ENCODE results near the gene GHRL.
"Not testable (repeated sequence)": the region's sequence is repeated elsewhere in the genome, so short reads cannot be mapped to it uniquely, and the experiment has no call there.

Gene GHRL

DNA sequence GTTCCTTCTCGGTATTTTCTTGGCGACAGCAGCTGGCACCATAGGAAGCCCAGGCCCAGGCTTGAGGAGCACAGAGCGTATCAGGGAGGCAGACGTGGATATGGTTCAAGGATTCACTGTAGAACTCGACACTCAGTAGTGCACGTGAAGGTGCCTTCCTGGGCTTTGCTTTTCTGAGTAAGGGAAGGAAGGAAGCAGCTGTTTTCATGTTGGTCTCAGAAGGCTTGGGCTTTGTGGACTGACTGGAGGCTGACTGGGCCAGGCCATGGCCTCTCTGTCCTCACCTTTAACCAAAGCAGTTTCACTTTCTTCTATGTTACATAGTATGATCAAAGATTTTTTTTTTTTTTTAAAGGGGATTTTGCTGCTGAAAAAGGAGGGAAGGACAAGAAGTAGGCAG is 6.9 kb upstream of the GHRL start:
- no peaks in the 10 kb centered on the region for H3K27me3 ChIP-seq (ENCODE audit: control insufficient read depth, insufficient read depth, low read length)
- no peak overlapping the region for H3K4me2 ChIP-seq (ENCODE audit: low read length)
- H3K36me3 ChIP-seq (ENCODE audit: control insufficient read depth, insufficient read depth, low read length), result no peaks in the 10 kb centered on the region
- H3K9ac ChIP-seq, result no peak overlapping the region
- TF ChIP-seq, protein P1, sequence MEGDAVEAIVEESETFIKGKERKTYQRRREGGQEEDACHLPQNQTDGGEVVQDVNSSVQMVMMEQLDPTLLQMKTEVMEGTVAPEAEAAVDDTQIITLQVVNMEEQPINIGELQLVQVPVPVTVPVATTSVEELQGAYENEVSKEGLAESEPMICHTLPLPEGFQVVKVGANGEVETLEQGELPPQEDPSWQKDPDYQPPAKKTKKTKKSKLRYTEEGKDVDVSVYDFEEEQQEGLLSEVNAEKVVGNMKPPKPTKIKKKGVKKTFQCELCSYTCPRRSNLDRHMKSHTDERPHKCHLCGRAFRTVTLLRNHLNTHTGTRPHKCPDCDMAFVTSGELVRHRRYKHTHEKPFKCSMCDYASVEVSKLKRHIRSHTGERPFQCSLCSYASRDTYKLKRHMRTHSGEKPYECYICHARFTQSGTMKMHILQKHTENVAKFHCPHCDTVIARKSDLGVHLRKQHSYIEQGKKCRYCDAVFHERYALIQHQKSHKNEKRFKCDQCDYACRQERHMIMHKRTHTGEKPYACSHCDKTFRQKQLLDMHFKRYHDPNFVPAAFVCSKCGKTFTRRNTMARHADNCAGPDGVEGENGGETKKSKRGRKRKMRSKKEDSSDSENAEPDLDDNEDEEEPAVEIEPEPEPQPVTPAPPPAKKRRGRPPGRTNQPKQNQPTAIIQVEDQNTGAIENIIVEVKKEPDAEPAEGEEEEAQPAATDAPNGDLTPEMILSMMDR (IDR thresholded peaks at IDR 0.05), result no peak
- no peaks in the 10 kb centered on the region for H3K9me3 ChIP-seq (ENCODE audit: control insufficient read depth, low read length)
- H3K4me3 ChIP-seq (ENCODE audit: low read depth, low read length), result no peak overlapping the region
- H3K27ac ChIP-seq, result no peak overlapping the region
- H3K4me1 ChIP-seq, result no peaks in the 10 kb centered on the region
- no peaks in the 10 kb centered on the region for H3K79me2 ChIP-seq
- H2AFZ ChIP-seq, result no peak overlapping the region

DNA sequence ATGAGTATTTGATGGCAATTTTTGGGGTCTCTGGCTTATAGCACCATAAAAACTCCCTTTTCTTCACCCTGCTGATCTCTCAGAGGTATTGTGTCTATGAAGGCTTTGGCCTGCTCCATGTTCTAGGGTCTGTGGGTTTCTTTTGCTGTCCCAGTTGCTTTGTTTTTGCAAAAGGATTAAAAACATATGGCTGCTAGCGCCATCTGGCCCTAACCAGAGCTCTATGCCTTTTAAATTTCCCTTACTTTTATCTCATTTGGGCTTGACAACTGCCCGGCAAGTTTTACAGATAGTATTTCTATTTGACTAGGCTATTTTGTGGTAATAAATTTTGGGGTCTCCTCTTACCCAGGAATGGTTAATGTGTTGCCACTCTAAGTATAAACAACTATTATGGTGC is 6.4 kb upstream of the GHRL start:
- TF ChIP-seq, protein P1 (IDR thresholded peaks at IDR 0.05), result no peak

DNA sequence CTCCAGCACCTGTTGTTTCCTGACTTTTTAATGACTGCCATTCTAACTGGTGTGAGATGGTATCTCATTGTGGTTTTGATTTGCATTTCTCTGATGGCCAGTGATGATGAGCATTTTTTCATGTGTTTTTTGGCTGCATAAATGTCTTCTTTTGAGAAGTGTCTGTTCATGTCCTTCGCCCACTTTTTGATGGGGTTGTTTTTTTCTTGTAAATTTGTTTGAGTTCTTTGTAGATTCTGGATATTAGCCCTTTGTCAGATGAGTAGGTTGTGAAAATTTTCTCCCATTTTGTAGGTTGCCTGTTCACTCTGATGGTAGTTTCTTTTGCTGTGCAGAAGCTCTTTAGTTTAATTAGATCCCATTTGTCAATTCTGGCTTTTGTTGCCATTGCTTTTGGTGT is 5.3 kb upstream of the GHRL start:
- H3K27me3 ChIP-seq (ENCODE audit: control insufficient read depth, insufficient read depth, low read length); H3K4me3 ChIP-seq (ENCODE audit: low read depth, low read length); H2AFZ ChIP-seq; H3K4me2 ChIP-seq (ENCODE audit: low read length); H3K36me3 ChIP-seq (ENCODE audit: control insufficient read depth, insufficient read depth, low read length); H3K79me2 ChIP-seq; H3K27ac ChIP-seq; H3K9me3 ChIP-seq (ENCODE audit: control insufficient read depth, low read length); H3K4me1 ChIP-seq; H3K9ac ChIP-seq: not testable (repeated sequence)

More for the DNA sequence above, 6.4 kb upstream of the GHRL start:
- no peaks in the 10 kb centered on the region for H3K36me3 ChIP-seq (ENCODE audit: control insufficient read depth, insufficient read depth, low read length)
- H3K9me3 ChIP-seq (ENCODE audit: control insufficient read depth, low read length), result no peaks in the 10 kb centered on the region
- H3K4me3 ChIP-seq (ENCODE audit: low read depth, low read length), result no peak overlapping the region
- no peaks in the 10 kb centered on the region for H3K27me3 ChIP-seq (ENCODE audit: control insufficient read depth, insufficient read depth, low read length)
- H3K4me2 ChIP-seq (ENCODE audit: low read length), result no peak overlapping the region
- H2AFZ ChIP-seq, result no peak overlapping the region
- no peaks in the 10 kb centered on the region for H3K79me2 ChIP-seq
- no peaks in the 10 kb centered on the region for H3K4me1 ChIP-seq
- no peak overlapping the region for H3K9ac ChIP-seq
- H3K27ac ChIP-seq, result no peak overlapping the region

DNA sequence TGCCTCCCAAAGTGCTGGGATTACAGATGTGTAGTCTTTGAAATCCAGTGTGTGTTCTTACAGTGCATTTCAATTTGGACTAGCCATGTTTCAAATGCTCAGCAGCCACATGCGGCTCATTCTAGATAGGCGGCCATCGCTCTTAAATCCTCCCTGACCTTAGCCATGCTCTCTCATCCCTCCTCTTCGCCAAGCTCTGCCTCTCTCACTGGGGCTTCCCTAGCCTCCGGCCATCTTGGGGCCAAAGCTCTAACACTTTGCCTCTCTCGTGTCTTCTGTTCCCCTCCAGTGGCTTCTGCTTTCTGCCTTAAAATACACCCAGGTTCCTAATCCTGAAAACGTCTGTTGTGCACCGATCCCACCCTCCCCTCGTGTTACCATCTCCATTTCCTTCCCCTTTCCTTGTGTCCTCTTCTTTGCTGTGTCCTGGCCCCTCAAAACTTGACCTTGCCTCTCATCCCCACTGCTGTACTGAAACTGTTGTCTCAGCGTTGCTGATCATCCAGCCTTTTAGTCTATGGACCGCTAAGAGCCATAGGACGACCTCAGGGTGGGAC is 1.4 kb upstream of the GHRL start:
- Histone ChIP-seq H3K79me2 (no peaks in the 10 kb centered on the region), H3K9me3 (ENCODE audit: control insufficient read depth, low read length) (no peaks in the 10 kb centered on the region), H3K9ac (no peak overlapping the region), H3K27me3 (ENCODE audit: control insufficient read depth, insufficient read depth, low read length) (no peaks in the 10 kb centered on the region), H3K4me3 (ENCODE audit: low read depth, low read length) (no peak overlapping the region), H3K27ac (no peak overlapping the region), H2AFZ (no peak overlapping the region), H3K4me1 (no peaks in the 10 kb centered on the region), H3K4me2 (ENCODE audit: low read length) (no peak overlapping the region), H3K36me3 (ENCODE audit: control insufficient read depth, insufficient read depth, low read length) (no peaks in the 10 kb centered on the region)
- TF ChIP-seq, protein P1 (IDR thresholded peaks at IDR 0.05), result no peak

DNA sequence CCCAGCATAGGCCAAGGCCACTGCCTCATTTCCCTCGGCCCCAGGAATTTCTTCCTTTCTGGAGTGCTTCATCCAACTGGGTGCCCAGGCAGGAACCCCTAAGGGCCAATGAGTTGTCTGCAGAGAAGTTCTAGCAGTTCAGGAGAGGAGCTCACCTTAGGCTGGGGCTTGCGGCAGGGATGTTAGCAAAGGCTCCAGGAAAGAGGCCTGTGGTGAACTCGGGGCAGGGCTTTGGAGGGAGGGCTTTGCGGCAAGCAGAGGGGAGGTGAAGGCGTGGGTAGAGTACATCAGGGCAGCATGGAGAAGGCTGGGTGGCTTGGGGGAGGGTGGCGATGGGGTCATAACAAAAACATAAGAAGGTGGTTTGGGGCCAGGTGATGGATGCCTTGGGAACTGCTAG is 1.1 kb downstream of the GHRL start:
- H3K9me3 ChIP-seq (ENCODE audit: control insufficient read depth, low read length), result no peaks in the 10 kb centered on the region
- no peak overlapping the region for H3K27ac ChIP-seq
- H3K4me3 ChIP-seq (ENCODE audit: low read depth, low read length), result no peak overlapping the region
- H2AFZ ChIP-seq, result no peak overlapping the region
- H3K9ac ChIP-seq, result no peak overlapping the region
- H3K36me3 ChIP-seq (ENCODE audit: control insufficient read depth, insufficient read depth, low read length), result no peaks in the 10 kb centered on the region
- H3K4me1 ChIP-seq, result no peaks in the 10 kb centered on the region
- H3K27me3 ChIP-seq (ENCODE audit: control insufficient read depth, insufficient read depth, low read length), result no peaks in the 10 kb centered on the region
- H3K4me2 ChIP-seq (ENCODE audit: low read length), result no peak overlapping the region
- H3K79me2 ChIP-seq, result no peaks in the 10 kb centered on the region
- TF ChIP-seq, protein P1 (IDR thresholded peaks at IDR 0.05), result no peak
